Keratinocyte (primary cell): ENCODE measurements around the gene FOXA2. TPM values are rescaled to one million over a fixed set of nuclear protein-coding genes. Genes with fewer than 3 reads are reported as not detected.

Experiments
- DNase-seq: peaks from one replicate; pipeline ENCODE4 v3.0.0-alpha.2; 2011; ENCODE audit warnings: low read depth, missing footprints, low spot score
- FAIRE-seq: peaks from 2 replicates; lab custom pipeline; 2011; peaks lifted over from hg19 to GRCh38; lab: Jason Lieb, UNC
- H2AFZ ChIP-seq: 2 replicates; pipeline ENCODE4 v1.6.0; 2012; ENCODE audit warnings: low read length, control low read depth, inconsistent platforms; ENCODE audit not compliant: control insufficient read depth
- H3K27ac ChIP-seq: 2 replicates; pipeline ENCODE4 v1.5.1; 2011; ENCODE audit warnings: low read length; ENCODE audit not compliant: control insufficient read depth, insufficient read depth
- H3K27me3 ChIP-seq: 3 replicates; pipeline ENCODE4 v1.6.0; 2011; ENCODE audit warnings: low read length; ENCODE audit not compliant: control insufficient read depth, insufficient read depth; ENCODE audit errors: extremely low read depth
- H3K36me3 ChIP-seq, 2 experiments: 2 replicates in 1 of 2; 3 replicates in 1 of 2; pipeline ENCODE4 v1.5.1; 2011; ENCODE audit warnings: low read length in 2 of 2, mild to moderate bottlenecking in 1 of 2; ENCODE audit not compliant: control insufficient read depth in 2 of 2, insufficient read depth in 2 of 2; ENCODE audit errors: extremely low read depth in 1 of 2
- H3K4me1 ChIP-seq: 3 replicates; pipeline ENCODE4 v1.5.1; 2011; ENCODE audit warnings: low read length; ENCODE audit not compliant: control insufficient read depth, insufficient read depth; ENCODE audit errors: extremely low read depth
- H3K4me2 ChIP-seq: 3 replicates; pipeline ENCODE4 v1.6.0; 2011; ENCODE audit warnings: low read depth, low read length; ENCODE audit not compliant: control insufficient read depth, insufficient read depth; ENCODE audit errors: extremely low read depth
- H3K4me3 ChIP-seq, 3 experiments: fragments of 200-600 bp in 1 of 3; sonication (generic) in 1 of 3; 2 replicates in 2 of 3; 3 replicates in 1 of 3; pipeline ENCODE4 v1.5.1; 2011 to 2016; ENCODE audit warnings: low read length in 3 of 3, mild to moderate bottlenecking in 3 of 3, control low read depth in 2 of 3, inconsistent platforms in 1 of 3, low read depth in 1 of 3, mixed read lengths in 1 of 3, mixed run types in 1 of 3, moderate library complexity in 1 of 3; ENCODE audit not compliant: control insufficient read depth in 2 of 3, insufficient read depth in 2 of 3; ENCODE audit errors: extremely low read depth in 1 of 3
- H3K79me2 ChIP-seq: 2 replicates; pipeline ENCODE4 v1.6.0; 2012; ENCODE audit warnings: low read length; ENCODE audit not compliant: control insufficient read depth, insufficient read depth
- H3K9ac ChIP-seq: 3 replicates; pipeline ENCODE4 v1.6.0; 2011; ENCODE audit warnings: low read length; ENCODE audit not compliant: control insufficient read depth, insufficient read depth; ENCODE audit errors: extremely low read depth
- H3K9me1 ChIP-seq: 3 replicates; pipeline ENCODE4 v1.6.0; 2011; ENCODE audit warnings: low read length; ENCODE audit not compliant: control insufficient read depth, insufficient read depth; ENCODE audit errors: extremely low read depth
- H3K9me3 ChIP-seq: 2 replicates; pipeline ENCODE4 v1.5.1; 2012; ENCODE audit warnings: low read depth, low read length; ENCODE audit not compliant: control insufficient read depth
- H4K20me1 ChIP-seq: 3 replicates; pipeline ENCODE4 v1.6.0; 2011; ENCODE audit warnings: low read length; ENCODE audit not compliant: control insufficient read depth, insufficient read depth; ENCODE audit errors: extremely low read depth
- CTCF ChIP-seq, 3 experiments: IDR thresholded peaks in 1 of 3; conservative IDR thresholded peaks in 1 of 3; optimal IDR thresholded peaks in 1 of 3; 2 replicates in 2 of 3; 3 replicates in 1 of 3; pipeline versions ENCODE3 to v1.5.1; 2011; ENCODE audit warnings: low read length in 3 of 3, mild to moderate bottlenecking in 3 of 3, moderate library complexity in 2 of 3, control low read depth in 1 of 3, inconsistent platforms in 1 of 3; ENCODE audit not compliant: insufficient read depth in 2 of 3; ENCODE audit errors: extremely low read depth in 1 of 3
- EZH2 ChIP-seq: IDR thresholded peaks from one replicate; pipeline ENCODE4 v1.6.1; 2012; ENCODE audit warnings: inconsistent platforms, mild to moderate bottlenecking, low read length, moderate library complexity
- dilution Hi-C: fragments of 300-500 bp; cut with MboI; formaldehyde crosslinking; loops from one replicate; pipeline ENCODE4 v1.7.0; 2020; ENCODE audit warnings: low sequenced_read_pairs; ENCODE audit not compliant: extremely low pct_ligation_motif_present
- polyA plus RNA-seq, 5 experiments: library from polyadenylated mRNA; depleted of rRNA in 3 of 5; stranded (reverse) in 3 of 5; stranded (forward) in 1 of 5; unstranded in 1 of 5; fragments of >200 nt; gene quantifications; 1 replicate in 1 of 5; 2 replicates in 3 of 5; 3 replicates in 1 of 5; pipeline versions ENCODE4 v1.2.1 to v1.2.3, GENCODE V29; 2011 to 2012; ENCODE audit warnings: missing spikeins in 2 of 5, low read depth in 1 of 5, low replicate concordance in 1 of 5

FOXA2 gene
- polyA plus RNA-seq, 1 donor (not counting 4 experiments of a cell fraction or from before 2014, with no cell fraction given): 0.16 TPM

GRCh38 chr20:22582964-22583772 is 1.2 kb downstream of the FOXA2 start:
- Histone ChIP-seq H3K27me3 (peaks cover 86% of the 10 kb centered on the region), H3K9me1 (no peaks in the 10 kb centered on the region), H3K36me3 (no peaks in the 10 kb centered on the region), H3K4me3 (peak overlapping the region; percentile 22 to 65 (median 61)), H2AFZ (peak overlapping the region; percentile 30), H4K20me1 (no peaks in the 10 kb centered on the region), H3K79me2 (no peaks in the 10 kb centered on the region), H3K27ac (no peak overlapping the region), H3K4me1 (no peaks in the 10 kb centered on the region), H3K9ac (no peak overlapping the region), H3K9me3 (no peaks in the 10 kb centered on the region), H3K4me2 (peak overlapping the region; percentile 70)
- no peak for DNase-seq
- no peak for FAIRE-seq
- peak; percentile 74 for TF ChIP-seq EZH2
- TF ChIP-seq CTCF (optimal IDR thresholded peaks at IDR 0.05 in 1 of 3, IDR thresholded peaks at IDR 0.05 in 1 of 3, conservative IDR thresholded peaks at IDR 0.05 in 1 of 3; ENCODE audit: extremely low read depth in 1 of 3, insufficient read depth in 2 of 3, low read length in 3 of 3): no peak
- dilution Hi-C loops: no loop called here

GRCh38 chr20:22582386-22582963 is 1.9 kb downstream of the FOXA2 start:
- DNase-seq: no peak
- Histone ChIP-seq H3K27me3 (peaks cover 88% of the 10 kb centered on the region), H3K27ac (no peak overlapping the region), H4K20me1 (no peaks in the 10 kb centered on the region), H3K9ac (no peak overlapping the region), H3K79me2 (no peaks in the 10 kb centered on the region), H3K36me3 (no peaks in the 10 kb centered on the region), H3K4me1 (no peaks in the 10 kb centered on the region), H3K9me3 (no peaks in the 10 kb centered on the region), H3K4me2 (peak overlapping the region; percentile 70), H3K4me3 (no peak overlapping the region), H2AFZ (no peak overlapping the region), H3K9me1 (no peaks in the 10 kb centered on the region)
- dilution Hi-C loops: no loop called here
- TF ChIP-seq CTCF (optimal IDR thresholded peaks at IDR 0.05 in 1 of 3, IDR thresholded peaks at IDR 0.05 in 1 of 3, conservative IDR thresholded peaks at IDR 0.05 in 1 of 3; ENCODE audit: extremely low read depth in 1 of 3, insufficient read depth in 2 of 3, low read length in 3 of 3): no peak
- peak; percentile 56 for TF ChIP-seq EZH2
- no peak for FAIRE-seq
